LNCAP (cell line): ENCODE results near the gene PTCD2.
A peak's percentile ranks its signal among the peaks of the same experiment; 100 is the strongest.

Experiments
- TF ChIP-seq, protein P1 (sequence below): fragments of 450-650 bp; IDR thresholded peaks from 2 replicates; pipeline ENCODE4 v1.5.1; 2017; ENCODE audit warnings: mild to moderate bottlenecking

Gene PTCD2

DNA sequence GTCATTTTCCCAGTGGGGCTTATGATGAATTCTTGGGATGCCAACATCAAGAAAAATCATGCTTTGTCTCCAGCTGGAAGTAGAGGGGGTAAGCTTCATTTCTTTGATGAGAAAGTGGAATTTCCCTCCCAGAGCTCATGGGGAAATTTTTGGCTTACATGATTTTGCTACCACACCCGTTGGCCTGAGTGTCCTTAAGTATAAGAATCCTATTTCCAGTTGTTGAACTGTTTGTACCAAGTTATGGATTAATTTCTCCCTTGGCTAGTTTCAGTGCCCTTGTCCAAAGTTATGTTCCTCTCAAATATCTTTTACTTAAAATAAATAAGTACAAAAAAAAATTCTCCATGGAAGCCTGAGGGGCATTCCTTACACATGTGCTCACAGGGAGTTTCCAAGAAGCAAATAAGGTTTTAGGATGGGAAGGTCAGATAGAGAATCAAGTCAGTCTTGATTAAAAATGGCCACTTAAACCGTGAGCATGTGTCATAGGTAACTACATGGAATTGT lies 82.3 kb downstream of the PTCD2 start:
- TF ChIP-seq, protein P1, sequence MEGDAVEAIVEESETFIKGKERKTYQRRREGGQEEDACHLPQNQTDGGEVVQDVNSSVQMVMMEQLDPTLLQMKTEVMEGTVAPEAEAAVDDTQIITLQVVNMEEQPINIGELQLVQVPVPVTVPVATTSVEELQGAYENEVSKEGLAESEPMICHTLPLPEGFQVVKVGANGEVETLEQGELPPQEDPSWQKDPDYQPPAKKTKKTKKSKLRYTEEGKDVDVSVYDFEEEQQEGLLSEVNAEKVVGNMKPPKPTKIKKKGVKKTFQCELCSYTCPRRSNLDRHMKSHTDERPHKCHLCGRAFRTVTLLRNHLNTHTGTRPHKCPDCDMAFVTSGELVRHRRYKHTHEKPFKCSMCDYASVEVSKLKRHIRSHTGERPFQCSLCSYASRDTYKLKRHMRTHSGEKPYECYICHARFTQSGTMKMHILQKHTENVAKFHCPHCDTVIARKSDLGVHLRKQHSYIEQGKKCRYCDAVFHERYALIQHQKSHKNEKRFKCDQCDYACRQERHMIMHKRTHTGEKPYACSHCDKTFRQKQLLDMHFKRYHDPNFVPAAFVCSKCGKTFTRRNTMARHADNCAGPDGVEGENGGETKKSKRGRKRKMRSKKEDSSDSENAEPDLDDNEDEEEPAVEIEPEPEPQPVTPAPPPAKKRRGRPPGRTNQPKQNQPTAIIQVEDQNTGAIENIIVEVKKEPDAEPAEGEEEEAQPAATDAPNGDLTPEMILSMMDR: no peak

DNA sequence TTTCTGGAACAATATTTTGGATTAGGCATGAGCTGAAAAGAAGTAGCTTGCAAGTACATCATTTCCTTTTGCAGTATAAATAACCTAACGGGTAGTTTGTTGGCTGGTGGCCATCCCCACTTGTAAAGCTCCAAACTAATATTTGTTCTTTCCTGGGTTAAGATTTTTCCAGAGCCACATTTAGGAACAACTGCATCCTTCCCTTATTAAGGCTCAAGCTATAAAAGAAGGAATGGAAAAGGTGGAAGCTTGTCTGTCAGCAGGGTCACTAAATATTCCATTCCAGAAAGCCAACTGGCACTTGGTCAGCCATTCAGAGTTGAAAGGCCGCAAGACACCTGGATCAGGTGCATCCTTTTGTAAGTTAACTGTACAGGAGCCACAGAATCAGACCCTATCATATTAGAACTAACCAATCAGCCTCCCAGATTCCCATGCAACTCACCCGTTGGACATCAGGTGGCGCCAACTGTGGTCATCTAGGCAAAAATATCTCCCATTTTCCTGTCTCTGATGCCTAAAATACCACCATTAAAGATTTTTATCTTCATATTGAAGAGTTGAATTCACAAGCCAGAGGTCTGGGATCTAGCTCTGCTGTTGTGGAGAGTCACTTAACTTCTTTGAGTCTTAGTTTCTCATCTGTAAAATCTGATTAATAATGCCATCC lies 82.9 kb downstream of the PTCD2 start:
- TF ChIP-seq, protein P1: peak; percentile 53

- TF ChIP-seq, protein P1: no peak
Observed at GRCh38 chr5:72407078-72407477, 86.9 kb downstream of the PTCD2 start.

DNA sequence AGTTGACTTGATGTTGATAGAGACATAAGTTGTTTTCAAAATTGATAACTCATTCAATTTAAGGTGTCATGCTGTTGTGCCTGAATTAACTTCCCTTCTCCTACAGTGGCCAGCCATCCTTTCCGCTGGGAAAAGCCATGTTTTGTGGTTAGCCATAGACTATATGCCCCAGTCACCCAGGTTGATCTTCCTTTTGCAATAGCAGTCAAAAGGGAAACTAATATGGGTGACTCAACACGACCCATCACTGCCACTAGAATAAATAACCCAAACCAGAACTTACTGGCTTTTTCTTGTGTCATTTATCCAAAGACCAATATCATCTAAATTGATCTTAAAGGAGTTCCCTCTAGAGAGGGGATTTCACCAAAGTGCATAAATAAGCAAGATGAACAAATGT lies 87.4 kb downstream of the PTCD2 start:
- TF ChIP-seq, protein P1: no peak

- TF ChIP-seq, protein P1: no peak
Observed at GRCh38 chr5:72408127-72408526, 88.0 kb downstream of the PTCD2 start.

DNA sequence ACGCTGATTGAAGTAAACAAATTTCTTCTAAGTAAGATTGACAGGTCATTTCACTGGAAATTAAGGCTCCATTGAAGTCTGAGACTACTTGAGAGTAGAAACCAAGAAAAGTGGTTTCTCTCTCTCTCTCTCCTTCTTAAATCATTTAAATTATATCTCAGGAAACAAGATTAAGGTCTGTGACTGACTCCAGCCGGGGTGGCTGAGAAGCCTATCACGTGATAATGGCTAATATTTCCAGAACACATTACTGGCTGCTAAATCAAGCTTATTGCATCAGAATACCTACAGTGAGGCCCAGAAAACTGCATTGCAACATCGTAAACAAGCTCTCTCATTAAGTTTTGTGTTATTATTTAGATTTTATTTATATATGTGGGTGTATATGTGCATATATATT lies 88.4 kb downstream of the PTCD2 start:
- TF ChIP-seq, protein P1: no peak

GRCh38 chr5:72410688-72411295 lies 90.6 kb downstream of the PTCD2 start:
- TF ChIP-seq, protein P1: no peak
